Erythroblast (primary cell): ENCODE measurements around the gene ZNF778.

Experiments used
- DNase-seq, 2 experiments: peaks; one replicate each; lab custom pipeline; 2025; lab: John Stamatoyannopoulos, UW
- GATA1 ChIP-seq: IDR thresholded peaks from 2 replicates; pipeline ENCODE4 v1.6.1; 2011; ENCODE audit warnings: low read depth, mild to moderate bottlenecking, control low read depth, low read length, moderate library complexity
- POLR2A ChIP-seq: IDR thresholded peaks from 2 replicates; pipeline ENCODE4 v1.6.1; 2011; ENCODE audit warnings: mild to moderate bottlenecking, low read length

Gene ZNF778

GRCh38 chr16:89272631-89273030 lies 55.1 kb downstream of the ZNF778 start:
- DNase-seq: no peak

GRCh38 chr16:89273741-89274472 lies 56.4 kb downstream of the ZNF778 start:
- TF ChIP-seq POLR2A (no peak), GATA1 (no peak)
- no peak for DNase-seq

More at GRCh38 chr16:89272631-89273030, 55.1 kb downstream of the ZNF778 start:
- TF ChIP-seq GATA1 (no peak), POLR2A (no peak)

- DNase-seq: no peak
- TF ChIP-seq GATA1: no peak
- no peak for TF ChIP-seq POLR2A
Measured at GRCh38 chr16:89274561-89275283, 57.2 kb downstream of the ZNF778 start.

GRCh38 chr16:89275284-89275584 lies 57.7 kb downstream of the ZNF778 start:
- no peak for DNase-seq
- TF ChIP-seq POLR2A (no peak), GATA1 (no peak)

GRCh38 chr16:89275837-89276720 lies 58.6 kb downstream of the ZNF778 start:
- TF ChIP-seq POLR2A (no peak), GATA1 (no peak)
- no peak for DNase-seq

- TF ChIP-seq GATA1: no peak
- TF ChIP-seq POLR2A: no peak
- no peak for DNase-seq
Measured at GRCh38 chr16:89277049-89277448, 59.5 kb downstream of the ZNF778 start.

GRCh38 chr16:89277641-89278341 lies 60.3 kb downstream of the ZNF778 start:
- no peak for TF ChIP-seq POLR2A
- no peak for TF ChIP-seq GATA1
- DNase-seq: no peak

GRCh38 chr16:89278441-89279240 lies 61.1 kb downstream of the ZNF778 start:
- TF ChIP-seq POLR2A (no peak), GATA1 (no peak)
- DNase-seq: no peak

- DNase-seq: no peak
- no peak for TF ChIP-seq POLR2A
- TF ChIP-seq GATA1: no peak
Measured at GRCh38 chr16:89279666-89280481, 62.4 kb downstream of the ZNF778 start.

- no peak for TF ChIP-seq GATA1
- no peak for TF ChIP-seq POLR2A
- no peak for DNase-seq
Measured at GRCh38 chr16:89280546-89281188, 63.2 kb downstream of the ZNF778 start.

GRCh38 chr16:89281189-89281577 lies 63.7 kb downstream of the ZNF778 start:
- DNase-seq: no peak
- TF ChIP-seq POLR2A (no peak), GATA1 (no peak)
